Small intestine (tissue), 7 donors: Measurements from ENCODE around the gene RBM47. TPM values are rescaled to one million over a fixed set of nuclear protein-coding genes. Genes with fewer than 3 reads are reported as not detected.
"Not testable (repeated sequence)": the region's sequence is repeated elsewhere in the genome, so short reads cannot be mapped to it uniquely, and the experiment has no call there.

ENCODE experiments used
- DNase-seq, 2 donors: peaks; one replicate each; pipeline versions ENCODE4 v3.0.0 to v3.0.0-alpha.2; 2013
- FAIRE-seq: peaks from 2 replicates; lab custom pipeline; 2012; peaks lifted over from hg19 to GRCh38; lab: Jason Lieb, UNC
- H3K27ac ChIP-seq, 3 donors: one replicate each; pipeline ENCODE4 v1.5.1; 2013; ENCODE audit warnings: low read length in 2 of 3, mild to moderate bottlenecking in 2 of 3, control low read depth in 1 of 3, inconsistent platforms in 1 of 3, low read depth in 1 of 3, moderate library complexity in 1 of 3
- H3K27me3 ChIP-seq, 3 donors: one replicate each; pipeline ENCODE4 v1.6.1; 2013; ENCODE audit warnings: low read length in 3 of 3, inconsistent platforms in 1 of 3; ENCODE audit not compliant: control insufficient read depth in 3 of 3, insufficient read depth in 3 of 3
- H3K36me3 ChIP-seq, 3 donors: one replicate each; pipeline ENCODE4 v1.6.1; 2013; ENCODE audit warnings: low read length in 3 of 3, inconsistent platforms in 1 of 3, low read depth in 1 of 3, mild to moderate bottlenecking in 1 of 3, moderate library complexity in 1 of 3; ENCODE audit not compliant: control insufficient read depth in 3 of 3, insufficient read depth in 2 of 3
- H3K4me1 ChIP-seq, 3 donors: one replicate each; pipeline ENCODE4 v1.6.1; 2013; ENCODE audit warnings: low read length in 2 of 3, inconsistent platforms in 1 of 3, low read depth in 1 of 3, mild to moderate bottlenecking in 1 of 3, moderate library complexity in 1 of 3; ENCODE audit not compliant: control insufficient read depth in 3 of 3, insufficient read depth in 2 of 3
- H3K4me3 ChIP-seq, 3 donors: one replicate each; pipeline ENCODE4 v1.5.1; 2013; ENCODE audit warnings: low read length in 3 of 3, control low read depth in 1 of 3, inconsistent platforms in 1 of 3, low read depth in 1 of 3, mild to moderate bottlenecking in 1 of 3, moderate library complexity in 1 of 3
- H3K9me3 ChIP-seq, 2 donors: one replicate each; pipeline ENCODE4 v1.6.1; 2013; ENCODE audit warnings: low read depth in 1 of 2, low read length in 1 of 2; ENCODE audit not compliant: control insufficient read depth in 2 of 2, insufficient read depth in 1 of 2
- whole genome bisulfite sequencing, 3 donors: extraction: QIAGEN DNeasy Blood & Tissue Kit; methylation state at CpG; one replicate each; pipeline ENCODE4 v1.1.7; 2013; 5-methylcytosine and 5-hydroxymethylcytosine counted together
- polyA plus RNA-seq, 4 donors: library from polyadenylated mRNA; stranded (reverse) in 3 of 4; unstranded in 1 of 4; fragments of 200-250 nt in 3 of 4; fragments of 120-200 nt in 1 of 4; gene quantifications; one replicate each; pipeline versions ENCODE4 v1.2.1 to v1.2.3, GENCODE V29; 2013
- donor health status: healthy with polysubstance abuse.
- donor health status: control.
- donor health status: control.
- donor health status: Bipolar disorder and iron deficiency.
- donor health status: healthy.

The RBM47 gene
- polyA plus RNA-seq, 4 donors, result 49.5 to 127 (median 106) TPM

GRCh38 chr4:40392241-40392640, 237.4 kb downstream of the RBM47 start:
- not testable (repeated sequence) for FAIRE-seq

GRCh38 chr4:40389986-40390385, 239.7 kb downstream of the RBM47 start:
- no peaks in the 10 kb centered on the region for H3K27me3 ChIP-seq
- 87 to 93% (median 92%) methylated on average over 4 of the region's 4 CpGs for WGBS, 3 donors
- H3K4me1 ChIP-seq, result no peaks in the 10 kb centered on the region
- no peaks in the 10 kb centered on the region for H3K9me3 ChIP-seq
- no peak overlapping the region for H3K27ac ChIP-seq
- DNase-seq, result no peak
- no peak overlapping the region for H3K4me3 ChIP-seq
- no peaks in the 10 kb centered on the region for H3K36me3 ChIP-seq
- no peak for FAIRE-seq

More at GRCh38 chr4:40392241-40392640, 237.4 kb downstream of the RBM47 start:
- H3K27me3 ChIP-seq, H3K36me3 ChIP-seq, DNase-seq, H3K4me3 ChIP-seq, H3K4me1 ChIP-seq, H3K27ac ChIP-seq, H3K9me3 ChIP-seq: not testable (repeated sequence)
- WGBS, 3 donors, result 91 to 98% (median 92%) methylated on average over 9 of the region's 9 CpGs

- Histone ChIP-seq H3K36me3 (no peaks in the 10 kb centered on the region), H3K9me3 (no peaks in the 10 kb centered on the region), H3K4me1 (no peaks in the 10 kb centered on the region), H3K27me3 (no peaks in the 10 kb centered on the region), H3K4me3 (no peak overlapping the region), H3K27ac (no peak overlapping the region)
- DNase-seq (no peak), FAIRE-seq (no peak)
- 57 to 90% (median 78%) methylated on average over 6 of the region's 6 CpGs for WGBS, 3 donors
Measured at GRCh38 chr4:40388239-40388638, 241.4 kb downstream of the RBM47 start.

- no peak for FAIRE-seq
- no peaks in the 10 kb centered on the region for H3K36me3 ChIP-seq
- 71 to 75% (median 74%) methylated on average over 5 of the region's 5 CpGs for WGBS, 3 donors
Measured at GRCh38 chr4:40380647-40381046, 249.0 kb downstream of the RBM47 start.

GRCh38 chr4:40379248-40379647, 250.4 kb downstream of the RBM47 start:
- no peaks in the 10 kb centered on the region for H3K36me3 ChIP-seq

More at GRCh38 chr4:40380647-40381046, 249.0 kb downstream of the RBM47 start:
- H3K27me3 ChIP-seq, result peaks cover 0 to 2% (median 0%) of the 10 kb centered on the region in 3 donors
- no peaks in the 10 kb centered on the region for H3K9me3 ChIP-seq
- H3K4me3 ChIP-seq, result no peak overlapping the region
- H3K4me1 ChIP-seq, result peaks cover 2 to 23% (median 2%) of the 10 kb centered on the region in 3 donors
- no peak overlapping the region for H3K27ac ChIP-seq
- no peak for DNase-seq

GRCh38 chr4:40378619-40379018, 251.0 kb downstream of the RBM47 start:
- H3K36me3 ChIP-seq, result no peaks in the 10 kb centered on the region
- peaks cover 0 to 2% (median 0%) of the 10 kb centered on the region in 3 donors for H3K27me3 ChIP-seq
- DNase-seq (no peak), FAIRE-seq (no peak)
- 50 to 84% (median 61%) methylated on average over 2 of the region's 2 CpGs for WGBS, 3 donors
- peak overlapping the region in 1 of 3 donors; percentile 75 for H3K27ac ChIP-seq
- no peaks in the 10 kb centered on the region for H3K9me3 ChIP-seq
- H3K4me3 ChIP-seq, result no peak overlapping the region
- peaks cover 2 to 23% (median 2%) of the 10 kb centered on the region in 3 donors for H3K4me1 ChIP-seq

More at GRCh38 chr4:40379248-40379647, 250.4 kb downstream of the RBM47 start:
- no peak for DNase-seq
- peaks cover 2 to 23% (median 2%) of the 10 kb centered on the region in 3 donors for H3K4me1 ChIP-seq
- no peaks in the 10 kb centered on the region for H3K9me3 ChIP-seq
- no peak for FAIRE-seq
- WGBS, 3 donors, result 73 to 90% (median 76%) methylated on average over 3 of the region's 3 CpGs
- H3K4me3 ChIP-seq, result no peak overlapping the region
- H3K27me3 ChIP-seq, result peaks cover 0 to 2% (median 0%) of the 10 kb centered on the region in 3 donors
- no peak overlapping the region for H3K27ac ChIP-seq

GRCh38 chr4:40377512-40378365, 251.9 kb downstream of the RBM47 start:
- DNase-seq (peak; percentile 81 to 90), FAIRE-seq (no peak)
- Histone ChIP-seq H3K27me3 (peaks cover 0 to 2% (median 0%) of the 10 kb centered on the region in 3 donors), H3K9me3 (no peaks in the 10 kb centered on the region), H3K36me3 (no peaks in the 10 kb centered on the region), H3K27ac (peak overlapping the region; percentile 57 to 75 (median 70)), H3K4me3 (no peak overlapping the region), H3K4me1 (peaks cover 2 to 23% (median 2%) of the 10 kb centered on the region in 3 donors)
- WGBS, 3 donors, result 62 to 65% (median 64%) methylated on average over 7 of the region's 7 CpGs

GRCh38 chr4:40375620-40376019, 254.0 kb downstream of the RBM47 start:
- no peaks in the 10 kb centered on the region for H3K9me3 ChIP-seq
- H3K27me3 ChIP-seq, result peaks cover 0 to 3% (median 0%) of the 10 kb centered on the region in 3 donors
- H3K4me3 ChIP-seq, result no peak overlapping the region
- no peaks in the 10 kb centered on the region for H3K36me3 ChIP-seq
- FAIRE-seq, result no peak
- WGBS, 3 donors, result 95 to 98% (median 96%) methylated on average over 2 of the region's 2 CpGs
- H3K4me1 ChIP-seq, result peaks cover 2 to 28% (median 6%) of the 10 kb centered on the region in 3 donors
- peak overlapping the region in 1 of 3 donors; percentile 81 for H3K27ac ChIP-seq
- no peak for DNase-seq
